WTC11 (cell line): ENCODE data around the gene PLA2G5.
"Not testable (repeated sequence)": the region's sequence is repeated elsewhere in the genome, so short reads cannot be mapped to it uniquely, and the experiment has no call there.

Source experiments
- ATF6 ChIP-seq: sonication (generic); formaldehyde crosslinking; IDR thresholded peaks from 2 replicates; pipeline ENCODE4 v1.8.1; 2023; ENCODE audit warnings: mild to moderate bottlenecking, missing genetic modification reagents
- CTCF ChIP-seq: fragments of 200-600 bp; IDR thresholded peaks from 2 replicates; pipeline ENCODE4 v1.8.0; 2022; ENCODE audit warnings: antibody characterized with exemption
- MAX ChIP-seq: sonication (generic); formaldehyde crosslinking; IDR thresholded peaks from 2 replicates; pipeline ENCODE4 v1.8.0; 2022; ENCODE audit warnings: mild to moderate bottlenecking, missing genetic modification reagents
- NR2C2 ChIP-seq: sonication (generic); formaldehyde crosslinking; IDR thresholded peaks from 2 replicates; pipeline ENCODE4 v1.8.0; 2022; ENCODE audit warnings: mild to moderate bottlenecking, missing genetic modification reagents
- PRDM15 ChIP-seq: sonication (generic); formaldehyde crosslinking; IDR thresholded peaks from 2 replicates; pipeline ENCODE4 v1.8.0; 2022; ENCODE audit warnings: missing genetic modification reagents
- RORB ChIP-seq: fragments of 250-450 bp; sonication (Bioruptor Pico); IDR thresholded peaks from 2 replicates; pipeline ENCODE4 v1.9.0; 2021; ENCODE audit warnings: mild to moderate bottlenecking
- TEAD4 ChIP-seq: sonication (generic); formaldehyde crosslinking; IDR thresholded peaks from 2 replicates; pipeline ENCODE4 v1.8.0; 2022; ENCODE audit warnings: mild to moderate bottlenecking, missing genetic modification reagents
- ZBTB21 ChIP-seq: sonication (generic); formaldehyde crosslinking; IDR thresholded peaks from 2 replicates; pipeline ENCODE4 v1.8.1; 2023; ENCODE audit warnings: mild to moderate bottlenecking, missing genetic modification reagents, borderline replicate concordance
- ZMAT4 ChIP-seq: fragments of 250-450 bp; sonication (Bioruptor Pico); IDR thresholded peaks from 2 replicates; pipeline ENCODE4 v1.9.0; 2021; ENCODE audit warnings: mild to moderate bottlenecking

- not testable (repeated sequence) for TF ChIP-seq CTCF; RORB; ZMAT4 (CRISPR knock-in tag); ZBTB21; MAX (CRISPR knock-in tag); ATF6 (CRISPR knock-in tag); NR2C2 (CRISPR knock-in tag); PRDM15 (CRISPR knock-in tag); TEAD4
Observed at GRCh38 chr1:20049056-20049798, 20.8 kb upstream of the PLA2G5 start.
